Superior temporal gyrus (tissue), 1 donor: ENCODE measurements around the gene DIP2C.

Experiments
- DNase-seq: peaks from one replicate; pipeline ENCODE4 v3.0.0-alpha.2; 2016; ENCODE audit errors: extremely low spot score

The DIP2C gene

GRCh38 chr10:627032-627992 lies 62.2 kb downstream of the DIP2C start:
- DNase-seq, result peak; percentile 65

- peak; percentile 56 for DNase-seq
Measured at GRCh38 chr10:625751-626711, 63.4 kb downstream of the DIP2C start.

GRCh38 chr10:625333-625696 lies 64.2 kb downstream of the DIP2C start:
- no peak for DNase-seq

- DNase-seq, result peak; percentile 98
Measured at GRCh38 chr10:624605-625332, 64.7 kb downstream of the DIP2C start.

- peak; percentile 48 for DNase-seq
Measured at GRCh38 chr10:624312-624604, 65.2 kb downstream of the DIP2C start.

GRCh38 chr10:623477-624311 lies 65.8 kb downstream of the DIP2C start:
- DNase-seq, result peak; percentile 37

GRCh38 chr10:623014-623413 lies 66.5 kb downstream of the DIP2C start:
- peak; percentile 48 for DNase-seq

GRCh38 chr10:621981-622740 lies 67.3 kb downstream of the DIP2C start:
- DNase-seq, result peak; percentile 84

- no peak for DNase-seq
Measured at GRCh38 chr10:621513-621912, 68.0 kb downstream of the DIP2C start.

GRCh38 chr10:620971-621370 lies 68.5 kb downstream of the DIP2C start:
- no peak for DNase-seq

GRCh38 chr10:620417-620816 lies 69.1 kb downstream of the DIP2C start:
- peak; percentile 59 for DNase-seq

- no peak for DNase-seq
Measured at GRCh38 chr10:619710-620109, 69.8 kb downstream of the DIP2C start.

- DNase-seq, result peak; percentile 26
Measured at GRCh38 chr10:618229-618989, 71.1 kb downstream of the DIP2C start.

- DNase-seq, result no peak
Measured at GRCh38 chr10:617471-617870, 72.0 kb downstream of the DIP2C start.

GRCh38 chr10:615583-616152 lies 73.8 kb downstream of the DIP2C start:
- DNase-seq, result no peak

- peak; percentile 96 for DNase-seq
Measured at GRCh38 chr10:614790-615582, 74.5 kb downstream of the DIP2C start.

- peak; percentile 68 for DNase-seq
Measured at GRCh38 chr10:614139-614711, 75.2 kb downstream of the DIP2C start.
